Adrenal gland (tissue), 12 donors: Measurements from ENCODE around the gene TMPO. TPM values are rescaled to one million over a fixed set of nuclear protein-coding genes. Genes with fewer than 3 reads are reported as not detected.

ENCODE experiments used
- DNase-seq, 7 donors: peaks; one replicate each; pipeline ENCODE4 v3.0.0-alpha.2; 2019 to 2020
- H3K27ac ChIP-seq, 5 donors: fragments of 200-600 bp; sonication (generic) in 4 of 5; 1 replicate in 3 of 5; 2 replicates in 2 of 5; pipeline versions ENCODE4 v1.5.1 to v1.8.0; 2016 to 2020; ENCODE audit warnings: mild to moderate bottlenecking in 1 of 5
- H3K27me3 ChIP-seq: fragments of 200-600 bp; 2 replicates; pipeline ENCODE4 v1.8.0; 2021
- H3K36me3 ChIP-seq, 2 donors: fragments of 200-600 bp; replicated peaks in 1 of 2; 1 replicate in 1 of 2; 2 replicates in 1 of 2; pipeline versions ENCODE4 v1.5.1 to v1.8.0; 2018 to 2022
- H3K4me1 ChIP-seq, 2 donors: fragments of 200-600 bp; replicated peaks in 1 of 2; 1 replicate in 1 of 2; 2 replicates in 1 of 2; pipeline versions ENCODE4 v1.5.1 to v1.8.0; 2018 to 2021
- H3K4me3 ChIP-seq, 4 donors: fragments of 200-600 bp; sonication (generic) in 3 of 4; one replicate each; pipeline ENCODE4 v1.5.1; 2016 to 2018
- H3K9me3 ChIP-seq, 3 donors: fragments of 200-600 bp; sonication (generic) in 1 of 3; replicated peaks in 1 of 3; 1 replicate in 2 of 3; 2 replicates in 1 of 3; pipeline versions ENCODE4 v1.5.1 to v1.8.0; 2016 to 2021
- CTCF ChIP-seq, 6 experiments: fragments of 450-650 bp in 4 of 6; fragments of 200-600 bp in 2 of 6; sonication (generic) in 1 of 6; IDR thresholded peaks; 1 replicate in 5 of 6; 2 replicates in 1 of 6; pipeline versions ENCODE4 v1.5.1 to v1.8.0; 2016 to 2021; ENCODE audit warnings: antibody characterized with exemption in 6 of 6, mild to moderate bottlenecking in 2 of 6, moderate library complexity in 1 of 6
- POLR2A ChIP-seq, 2 donors: fragments of 450-650 bp; IDR thresholded peaks; one replicate each; pipeline ENCODE4 v1.6.1; 2017; ENCODE audit warnings: antibody characterized with exemption in 2 of 2, mild to moderate bottlenecking in 2 of 2, moderate library complexity in 1 of 2
- WGBS, 4 donors: extraction: QIAGEN DNeasy Blood & Tissue Kit in 2 of 4; methylation state at CpG; one replicate each; pipeline versions ENCODE4 v1.1.5 to v1.1.7; 2013 to 2017; 5-methylcytosine and 5-hydroxymethylcytosine counted together
- intact Hi-C, 2 donors: fragments of 100-400 bp; cut with DNase I; formaldehyde crosslinking; loops; one replicate each; pipeline versions ENCODE4 v1.14.1 to v1.15.0; 2022 to 2023
- polyA plus RNA-seq, 3 donors: library from polyadenylated mRNA; stranded (reverse); fragments of 200-250 nt in 2 of 3; fragments of 350-450 nt in 1 of 3; fragmentation: Illumina TruSeq in 1 of 3; extraction: RNeasy Lipid Tissue Mini Kit (QIAGEN cat#74804) in 1 of 3; gene quantifications; one replicate each; pipeline ENCODE4 v1.2.3, GENCODE V29; 2013 to 2014
- total RNA-seq, 9 donors: library from RNA; depleted of rRNA in 4 of 9; stranded (reverse); fragments of >200 nt in 4 of 9; fragments of 120-200 nt in 1 of 9; fragmentation: NEBNext Ultra II Directional in 1 of 9; extraction: Animal tissue kit (Norgen Biotek cat#: 25700) in 1 of 9; gene quantifications; one replicate each; pipeline versions ENCODE4 v1.1.0 to v1.2.4, GENCODE V29; 2013 to 2023
- donor health status: healthy with polysubstance abuse.
- donor health status: Bipolar disorder and iron deficiency.
- donor health status: DM: yes; HTN: yes; CAD: no.
- donor health status: DM: no; HTN: no; CAD: no.
- donor health status: DM: no; HTN: no; CAD: no.
- donor health status: DM: yes; HTN: yes; CAD: no.

The TMPO gene
- total and polyA plus RNA-seq, 12 donors = 8.7 to 111 (median 32.4) TPM

DNA sequence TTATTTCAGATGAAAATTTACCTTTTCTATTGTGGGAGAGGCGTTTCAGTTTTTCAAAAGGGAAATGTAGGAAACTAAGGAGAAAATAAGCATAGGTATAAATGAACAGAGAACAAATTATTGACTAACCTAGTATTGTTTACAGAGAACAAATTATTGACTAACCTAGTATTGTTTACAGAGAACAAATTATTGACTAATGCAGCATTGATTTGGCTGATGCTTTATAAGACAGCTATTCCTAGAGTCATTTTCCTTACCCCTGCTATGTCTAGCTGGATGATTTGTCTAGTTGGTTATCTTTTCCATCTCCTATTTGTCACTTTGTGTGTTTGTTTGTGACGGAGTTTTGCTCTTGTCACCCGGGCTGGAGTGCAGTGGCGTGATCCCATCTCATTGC lies 22.6 kb downstream of the TMPO start:
- H3K36me3 ChIP-seq = peaks cover 0 to 8% of the 10 kb centered on the region in 2 donors

GRCh38 chr12:98543701-98544100 lies 28.3 kb downstream of the TMPO start:
- TF ChIP-seq POLR2A (IDR thresholded peaks at IDR 0.05) = no peak
- no peak for TF ChIP-seq CTCF (IDR thresholded peaks at IDR 0.05)
- Histone ChIP-seq H3K27ac (no peak overlapping the region), H3K9me3 (no peaks in the 10 kb centered on the region), H3K36me3 (peaks cover 0 to 16% of the 10 kb centered on the region in 2 donors), H3K27me3 (no peaks in the 10 kb centered on the region), H3K4me1 (no peaks in the 10 kb centered on the region), H3K4me3 (no peak overlapping the region)
- DNase-seq = no peak
- intact Hi-C loops = no loop called here

More for the DNA sequence above, 22.6 kb downstream of the TMPO start:
- intact Hi-C loops = no loop called here
- Histone ChIP-seq H3K9me3 (no peaks in the 10 kb centered on the region), H3K27me3 (no peaks in the 10 kb centered on the region), H3K4me1 (no peaks in the 10 kb centered on the region), H3K27ac (no peak overlapping the region), H3K4me3 (no peak overlapping the region)
- no peak for TF ChIP-seq CTCF (IDR thresholded peaks at IDR 0.05)
- TF ChIP-seq POLR2A (IDR thresholded peaks at IDR 0.05) = no peak
- 83 to 93% (median 88%) methylated on average over 4 of the region's 4 CpGs for WGBS, 4 donors
- DNase-seq = no peak

- Histone ChIP-seq H3K4me1 (no peaks in the 10 kb centered on the region), H3K9me3 (no peaks in the 10 kb centered on the region), H3K27ac (no peak overlapping the region), H3K4me3 (no peak overlapping the region), H3K27me3 (no peaks in the 10 kb centered on the region), H3K36me3 (peaks cover 0 to 16% of the 10 kb centered on the region in 2 donors)
- 85 to 95% (median 91%) methylated on average over 1 of the region's 1 CpG for WGBS, 4 donors
- intact Hi-C loops = no loop called here
- no peak for TF ChIP-seq CTCF (IDR thresholded peaks at IDR 0.05)
- no peak for TF ChIP-seq POLR2A (IDR thresholded peaks at IDR 0.05)
- no peak for DNase-seq
Measured at GRCh38 chr12:98544751-98545150, 29.4 kb downstream of the TMPO start.

- Histone ChIP-seq H3K27ac (no peak overlapping the region), H3K4me1 (no peaks in the 10 kb centered on the region), H3K36me3 (peaks cover 0 to 17% of the 10 kb centered on the region in 2 donors), H3K27me3 (no peaks in the 10 kb centered on the region), H3K9me3 (no peaks in the 10 kb centered on the region), H3K4me3 (no peak overlapping the region)
- no peak for DNase-seq
- TF ChIP-seq CTCF (IDR thresholded peaks at IDR 0.05) (no peak), POLR2A (IDR thresholded peaks at IDR 0.05) (no peak)
- intact Hi-C loops = no loop called here
- 96 to 97% (median 96%) methylated on average over 5 of the region's 5 CpGs for WGBS, 4 donors
Measured at GRCh38 chr12:98549371-98550110, 34.2 kb downstream of the TMPO start.
